Hematopoietic multipotent progenitor cell treated with erythropoietin and hydrocortisone succinate and interleukin-3 and kit ligand, for 15 days (in vitro differentiated cells): Measurements from ENCODE around the gene TRAPPC5.

Experiments
- DNase-seq: peaks from one replicate; pipeline ENCODE4 v3.0.0-alpha.2; 2015; ENCODE audit warnings: low spot score

TRAPPC5 gene

DNA sequence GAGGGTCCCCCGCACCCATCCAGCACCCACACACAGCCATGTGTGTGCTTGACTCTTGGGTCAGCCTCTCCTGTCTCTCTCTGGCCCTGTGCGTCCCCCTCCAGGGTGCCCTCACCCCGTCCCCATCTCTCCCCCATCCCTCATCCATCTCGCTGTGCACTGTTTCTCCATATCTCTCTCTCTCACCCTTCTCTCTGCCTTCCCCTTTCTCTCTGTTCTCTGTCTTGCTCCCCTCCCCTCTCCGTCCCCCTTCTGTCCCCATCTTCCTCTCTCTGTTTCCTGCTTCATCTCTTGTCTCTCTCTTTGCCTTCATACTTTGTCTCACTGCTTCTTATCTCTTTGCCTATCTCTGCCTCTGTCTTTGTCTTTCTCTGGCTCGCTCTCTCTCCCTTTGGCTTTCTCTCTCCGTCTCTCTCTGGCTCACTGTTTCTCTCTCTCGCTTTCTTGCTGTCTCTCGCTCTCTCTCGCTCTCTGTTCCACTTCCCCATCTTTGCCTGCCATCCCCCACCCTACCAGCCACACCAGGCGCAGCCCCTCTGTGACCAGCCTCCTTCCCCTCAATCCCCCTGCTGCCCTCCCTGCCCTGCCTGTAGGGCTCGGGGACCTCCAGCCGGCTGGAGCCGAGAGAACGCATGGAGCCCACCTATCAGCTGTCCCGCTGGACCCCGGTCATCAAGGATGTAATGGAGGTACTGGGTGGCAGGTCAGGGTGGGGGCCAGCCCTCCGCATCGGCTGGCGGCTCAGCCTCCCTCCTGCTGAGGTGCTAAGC lies 34.8 kb upstream of the TRAPPC5 start:
- DNase-seq, result no peak

DNA sequence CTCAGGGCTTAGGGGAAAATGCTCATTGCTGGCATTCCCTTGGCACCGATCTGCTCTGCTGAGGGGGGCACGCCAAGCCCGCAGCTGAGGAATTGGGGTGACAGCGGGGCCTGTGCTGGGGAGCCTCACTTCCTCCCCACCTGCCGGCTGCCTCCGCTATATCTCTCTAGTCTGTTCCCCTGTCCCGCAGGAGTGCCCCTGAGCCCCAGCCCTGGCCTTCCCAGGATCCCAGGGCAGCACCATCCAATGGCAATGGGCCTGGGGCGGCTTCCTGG lies 34.3 kb upstream of the TRAPPC5 start:
- DNase-seq, result no peak

DNA sequence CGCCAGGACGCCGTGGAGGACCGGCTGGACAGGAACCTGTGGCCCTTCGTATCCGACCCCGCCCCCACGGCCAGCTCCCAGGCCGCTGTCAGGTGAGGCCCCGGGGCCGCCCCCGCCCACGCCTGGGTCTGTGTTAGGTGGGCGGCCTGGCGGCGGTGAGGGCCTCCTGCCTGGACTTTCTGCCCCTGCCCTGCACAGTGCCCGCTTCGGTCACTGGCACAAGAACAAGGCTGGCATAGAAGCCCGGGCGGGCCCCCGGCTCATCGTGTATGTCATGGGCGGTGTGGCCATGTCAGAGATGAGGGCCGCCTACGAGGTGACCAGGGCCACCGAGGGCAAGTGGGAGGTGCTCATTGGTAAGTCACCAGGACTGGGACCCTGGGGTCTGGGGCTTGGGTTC lies 33.5 kb upstream of the TRAPPC5 start:
- no peak for DNase-seq

DNA sequence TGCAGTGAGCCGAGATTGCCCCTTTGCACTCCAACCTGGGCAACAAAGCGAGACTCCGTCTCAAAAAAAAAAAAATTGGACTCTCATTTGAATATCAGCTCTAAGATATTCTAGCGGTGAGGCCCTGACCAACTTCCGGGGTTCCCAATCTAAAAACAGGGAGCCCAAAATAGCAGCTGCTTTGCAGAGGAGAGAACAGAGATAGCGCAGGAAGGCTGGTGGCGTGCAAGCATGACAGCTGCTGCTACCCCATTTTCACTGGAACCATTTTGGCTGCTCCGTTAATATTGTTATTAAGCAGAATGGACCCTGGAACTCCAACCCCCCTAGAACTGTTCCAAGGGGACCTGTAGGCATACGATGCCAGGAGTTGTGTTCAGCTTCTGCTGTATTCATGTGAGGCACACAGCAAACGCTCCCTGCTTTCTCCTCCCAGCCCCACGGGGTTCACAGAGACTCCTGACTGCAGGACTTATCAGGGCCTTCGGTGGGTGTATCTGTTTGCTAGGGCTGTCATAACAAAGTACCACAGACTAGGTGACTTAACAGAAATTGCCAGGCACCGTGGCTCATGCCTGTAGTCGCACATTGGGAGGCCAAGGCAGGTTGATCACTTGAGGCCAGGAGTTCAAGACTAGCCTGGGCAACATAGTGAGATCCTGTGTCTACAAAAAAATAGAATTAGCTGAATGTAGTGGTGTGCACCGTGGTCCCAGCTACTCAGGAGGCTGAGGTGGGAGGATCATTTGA lies 32.2 kb upstream of the TRAPPC5 start:
- DNase-seq, result peak; percentile 63

DNA sequence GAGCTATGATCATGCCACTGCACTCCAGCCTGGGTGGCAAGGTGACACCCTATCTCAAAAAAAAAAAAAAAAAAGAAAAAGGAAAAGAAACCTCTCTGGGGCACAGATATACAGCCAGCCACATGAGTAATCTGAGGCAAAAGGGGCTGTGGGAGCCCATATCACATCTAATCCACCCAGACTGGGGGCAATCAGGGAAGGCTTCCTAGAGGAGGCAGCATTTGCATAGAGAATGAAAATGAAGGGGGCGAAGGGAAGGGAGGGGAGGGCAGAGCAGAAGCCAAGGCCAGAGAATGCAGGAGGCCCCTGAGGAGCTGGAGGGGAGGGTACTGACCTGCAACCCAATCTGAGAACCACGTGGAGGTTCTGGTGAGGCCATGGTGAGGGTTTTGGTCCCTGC lies 30.5 kb upstream of the TRAPPC5 start:
- DNase-seq, result no peak

DNA sequence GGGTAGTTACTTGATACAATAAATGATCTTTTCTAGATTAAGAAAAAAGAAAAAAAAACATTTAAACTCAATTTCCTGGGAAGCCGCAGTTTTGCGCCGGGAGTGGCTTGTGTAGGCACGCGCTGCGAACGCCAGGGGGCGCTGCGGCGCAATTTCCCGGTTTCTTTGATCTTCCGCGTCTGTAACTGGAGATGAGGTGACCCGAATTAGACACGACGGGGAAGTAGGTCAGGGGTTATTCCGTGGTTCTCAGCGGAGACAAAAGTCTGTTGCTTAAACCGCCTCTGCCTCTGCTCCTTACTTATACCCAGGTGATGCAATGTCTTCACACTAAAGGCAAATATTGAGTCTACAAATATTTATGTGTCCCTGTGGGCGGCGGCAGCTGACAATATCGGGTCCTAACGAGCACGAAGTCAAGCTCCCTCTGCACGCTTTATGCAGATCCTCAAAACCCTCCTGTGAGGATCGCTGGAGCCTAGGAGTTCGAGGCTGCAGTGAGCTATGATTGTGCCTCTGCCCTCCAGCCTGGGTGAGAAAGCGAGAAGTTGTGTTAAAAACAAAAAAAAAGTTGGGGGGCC lies 28.5 kb upstream of the TRAPPC5 start:
- DNase-seq, result peak; percentile 86

DNA sequence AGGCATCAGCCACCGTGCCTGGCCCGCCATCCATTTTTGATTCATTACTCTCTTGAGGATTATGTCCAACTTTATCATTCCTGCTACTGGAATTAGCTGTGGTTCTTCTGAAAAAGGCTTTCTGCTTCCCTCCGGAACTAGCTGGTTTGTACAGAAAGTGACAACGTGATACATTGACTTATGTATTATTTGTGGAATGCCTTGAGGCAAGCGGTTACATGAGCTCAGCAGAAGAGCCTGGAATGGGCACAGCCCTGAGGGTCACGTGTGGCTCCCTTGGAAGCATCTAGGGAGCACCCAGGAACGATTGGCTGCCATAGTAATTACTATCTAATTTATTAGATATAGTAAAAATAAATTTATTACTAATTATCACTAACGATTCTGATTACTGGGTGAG lies 26.2 kb upstream of the TRAPPC5 start:
- no peak for DNase-seq

DNA sequence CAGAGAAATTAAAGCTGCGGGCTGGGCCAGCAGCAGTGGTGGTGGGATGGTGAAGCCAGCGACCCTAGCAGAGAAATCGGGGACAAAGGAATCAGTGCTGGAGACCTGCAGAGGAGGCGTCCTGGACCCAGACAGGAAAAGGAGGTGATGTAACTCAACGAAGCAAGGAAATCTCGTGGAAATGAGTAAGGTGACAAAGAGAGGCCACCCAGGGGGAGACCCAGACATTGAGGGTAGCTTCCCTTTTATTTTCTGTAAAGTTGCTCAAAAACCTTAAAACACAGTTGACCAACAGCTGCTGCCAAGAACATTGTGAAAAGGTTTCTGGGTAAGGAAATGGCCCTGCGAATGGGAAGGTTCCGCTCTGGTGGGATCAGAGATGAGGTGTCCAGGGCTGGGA lies 25.1 kb upstream of the TRAPPC5 start:
- DNase-seq, result no peak

DNA sequence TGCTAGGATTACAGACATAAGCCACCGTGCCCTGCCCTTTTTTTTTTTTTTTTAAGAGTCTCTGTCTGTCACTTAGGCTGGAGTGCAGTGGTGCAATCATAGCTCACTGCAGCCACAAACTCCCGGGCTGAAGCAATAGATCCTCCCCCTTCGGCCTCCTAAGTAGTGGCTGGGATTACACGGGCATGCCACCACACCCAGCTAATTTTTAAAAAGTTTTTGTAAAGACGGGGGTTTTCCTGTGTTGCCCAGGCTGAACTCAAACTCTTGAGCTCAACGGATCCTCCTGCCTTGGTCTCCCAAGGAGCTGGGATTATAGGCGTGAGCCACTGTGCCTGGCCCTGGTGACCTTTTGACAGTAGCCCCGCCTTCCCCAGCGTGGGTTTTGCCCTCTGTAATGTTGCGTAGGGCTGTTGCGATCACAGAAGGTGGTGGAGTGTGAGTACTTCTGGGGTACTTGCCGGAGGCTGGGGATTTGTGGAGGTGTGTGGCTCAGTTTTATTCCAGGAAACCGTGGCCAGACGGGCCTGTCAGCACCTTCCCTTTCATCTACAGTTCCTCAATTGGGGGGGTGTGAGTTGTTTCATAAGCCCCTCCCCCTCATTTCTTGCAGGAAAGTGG lies 23.4 kb upstream of the TRAPPC5 start:
- no peak for DNase-seq

DNA sequence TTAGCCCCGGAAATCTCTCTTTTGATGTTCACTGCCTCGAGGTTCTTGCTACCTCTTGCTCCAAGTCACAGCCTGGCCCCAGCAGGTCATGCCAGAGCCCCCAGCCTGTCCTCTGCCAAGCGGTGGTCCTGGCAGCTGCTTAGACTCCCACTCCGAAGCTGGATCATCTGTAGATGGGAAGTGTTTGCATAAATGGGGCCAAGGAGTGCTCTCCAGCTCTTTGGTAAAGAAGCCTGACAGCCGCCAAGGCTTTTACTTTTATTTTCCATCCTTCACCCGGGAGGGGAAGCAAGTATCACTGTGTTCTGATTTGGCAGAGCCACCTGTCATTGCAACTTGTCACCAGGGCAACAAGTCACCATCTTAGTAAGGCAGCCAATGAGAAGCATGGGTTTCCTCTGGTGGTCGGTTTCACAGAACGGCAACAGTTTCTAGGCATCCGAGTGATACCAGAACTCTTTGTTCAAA lies 22.4 kb upstream of the TRAPPC5 start:
- no peak for DNase-seq

DNA sequence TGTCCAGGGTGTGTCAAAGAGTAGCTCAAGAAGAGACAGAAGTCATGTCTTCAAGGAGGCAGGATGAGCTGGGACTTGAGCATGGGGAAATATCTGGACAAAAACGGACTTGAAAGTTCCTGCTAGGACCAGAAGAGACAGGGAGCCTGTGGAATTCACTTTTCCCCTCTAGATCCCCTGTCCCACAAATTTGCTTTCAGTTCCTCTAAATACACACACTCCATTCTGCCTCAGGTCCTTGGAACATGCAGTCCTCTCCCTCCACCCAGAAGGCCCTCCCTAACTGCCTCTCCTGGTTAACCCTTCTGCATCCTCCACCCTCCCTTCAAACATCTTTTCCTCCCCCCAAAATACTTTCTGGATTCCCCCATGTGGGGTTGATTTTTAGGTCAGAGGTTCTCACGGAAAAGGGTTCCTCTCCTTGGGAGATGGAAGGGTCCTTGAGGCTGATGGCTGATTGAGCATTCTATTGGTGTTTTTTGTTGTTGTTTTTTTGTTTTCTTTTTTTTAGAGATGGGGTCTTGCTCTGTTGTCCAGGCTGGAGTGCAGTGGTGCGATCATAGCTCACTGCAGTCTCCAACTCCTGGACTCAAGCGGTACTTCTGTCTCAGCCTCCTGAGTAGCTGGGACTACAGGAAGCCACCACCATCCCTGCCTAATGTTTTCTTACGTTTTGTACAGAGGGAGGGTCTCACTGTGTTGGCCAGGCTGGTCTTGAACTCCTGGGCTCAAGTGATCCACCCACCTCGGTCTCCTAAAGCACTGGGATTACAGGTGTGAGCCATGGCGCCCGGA lies 18.7 kb upstream of the TRAPPC5 start:
- no peak for DNase-seq

DNA sequence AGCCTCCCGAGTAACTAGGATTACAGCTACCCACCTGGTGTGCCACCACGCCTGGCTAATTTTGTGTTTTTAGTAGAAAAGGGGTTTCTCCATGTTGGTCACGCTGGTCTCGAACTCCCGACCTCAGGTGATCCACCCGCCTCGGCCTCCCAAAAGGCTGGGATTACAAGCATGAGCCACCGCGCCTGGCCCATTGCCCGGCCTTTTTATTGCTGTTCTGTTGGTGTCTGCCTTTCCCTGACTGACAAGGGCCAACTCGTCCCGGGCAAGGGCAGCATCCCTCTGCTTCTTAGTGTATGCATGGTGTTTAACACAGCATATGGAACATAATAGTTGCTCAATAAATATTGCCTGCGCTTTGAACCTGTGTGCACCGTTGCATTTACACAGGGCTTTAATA lies 18.0 kb upstream of the TRAPPC5 start:
- DNase-seq, result no peak

DNA sequence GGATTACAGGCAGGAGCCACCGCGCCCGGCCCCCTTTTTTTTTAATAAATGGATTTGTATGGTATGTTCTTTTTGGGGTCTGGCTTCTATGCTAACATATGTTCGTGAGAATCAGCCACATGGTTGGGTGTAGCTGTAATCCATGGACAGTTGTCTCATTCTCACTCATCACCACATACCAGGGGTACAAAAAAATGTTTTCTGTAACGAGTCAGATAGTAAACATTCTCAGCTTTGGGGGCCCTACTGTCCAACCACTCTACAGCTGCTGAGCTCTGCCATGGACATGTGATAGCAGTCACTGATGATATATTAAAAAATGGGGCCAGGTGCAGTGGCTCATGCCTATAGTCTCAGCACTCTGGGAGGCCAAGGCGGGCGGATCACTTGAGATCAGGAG lies 16.9 kb upstream of the TRAPPC5 start:
- DNase-seq, result no peak

DNA sequence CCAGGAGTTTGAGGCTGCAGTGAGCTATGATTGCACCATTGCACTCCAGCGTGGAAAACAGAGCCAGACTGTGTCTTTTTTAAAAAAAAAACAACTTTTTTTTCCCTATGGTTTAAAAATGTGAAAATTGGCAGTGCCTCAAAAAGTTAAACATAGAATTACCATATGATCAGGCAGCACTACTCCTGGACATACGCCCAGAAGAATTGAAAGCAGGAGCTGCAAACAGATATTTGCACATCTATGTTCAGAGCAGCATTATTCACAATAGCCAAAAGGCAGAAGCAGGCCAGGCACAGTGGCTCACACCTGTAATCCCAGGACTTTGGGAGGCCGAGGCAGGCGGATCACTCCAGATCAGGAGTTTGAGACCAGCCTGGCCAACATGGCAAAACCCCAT lies 15.6 kb upstream of the TRAPPC5 start:
- no peak for DNase-seq

DNA sequence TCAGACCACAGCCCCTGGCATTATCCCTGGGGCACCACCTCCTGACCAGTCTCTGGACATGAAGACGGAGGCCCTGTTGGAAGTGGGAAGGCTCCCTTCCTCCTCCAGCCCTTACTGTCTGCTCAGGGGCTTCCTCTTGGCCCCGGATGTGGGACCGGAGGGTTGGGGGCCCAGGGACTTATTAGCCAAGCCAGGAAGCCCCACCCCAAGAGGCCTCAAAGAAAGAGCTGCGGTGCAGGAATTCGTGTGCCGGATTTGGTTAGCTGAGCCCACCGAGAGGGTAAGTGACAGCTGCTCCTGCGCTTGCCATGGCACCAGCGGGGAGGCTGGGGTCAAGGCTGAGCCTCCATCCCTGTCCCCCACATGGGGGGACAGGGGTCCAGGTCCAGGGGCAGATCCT lies 11.8 kb upstream of the TRAPPC5 start, which contains the start of gene RETN:
RETN (plus strand) TSS at position 208 of the 400 bp plus-strand sequence. CDS start 278 bp downstream, outside the sequence.
- DNase-seq, result no peak

DNA sequence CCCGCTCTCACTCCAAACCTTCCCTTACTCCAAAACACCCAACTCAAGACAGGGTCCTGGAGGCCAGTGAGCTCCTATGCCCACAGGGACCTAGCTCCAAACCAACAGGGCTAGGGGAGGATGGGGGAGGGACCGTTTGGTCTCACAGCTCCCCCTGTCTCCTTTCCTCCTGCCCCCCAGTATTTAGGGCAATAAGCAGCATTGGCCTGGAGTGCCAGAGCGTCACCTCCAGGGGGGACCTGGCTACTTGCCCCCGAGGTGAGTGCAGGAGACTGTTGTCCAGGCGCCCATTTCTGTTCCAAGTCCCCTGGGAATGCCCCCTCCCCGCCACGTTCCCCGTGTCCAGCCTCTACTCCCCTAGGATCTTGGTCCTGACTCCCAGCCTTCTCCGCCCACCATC lies 11.0 kb upstream of the TRAPPC5 start:
- no peak for DNase-seq

DNA sequence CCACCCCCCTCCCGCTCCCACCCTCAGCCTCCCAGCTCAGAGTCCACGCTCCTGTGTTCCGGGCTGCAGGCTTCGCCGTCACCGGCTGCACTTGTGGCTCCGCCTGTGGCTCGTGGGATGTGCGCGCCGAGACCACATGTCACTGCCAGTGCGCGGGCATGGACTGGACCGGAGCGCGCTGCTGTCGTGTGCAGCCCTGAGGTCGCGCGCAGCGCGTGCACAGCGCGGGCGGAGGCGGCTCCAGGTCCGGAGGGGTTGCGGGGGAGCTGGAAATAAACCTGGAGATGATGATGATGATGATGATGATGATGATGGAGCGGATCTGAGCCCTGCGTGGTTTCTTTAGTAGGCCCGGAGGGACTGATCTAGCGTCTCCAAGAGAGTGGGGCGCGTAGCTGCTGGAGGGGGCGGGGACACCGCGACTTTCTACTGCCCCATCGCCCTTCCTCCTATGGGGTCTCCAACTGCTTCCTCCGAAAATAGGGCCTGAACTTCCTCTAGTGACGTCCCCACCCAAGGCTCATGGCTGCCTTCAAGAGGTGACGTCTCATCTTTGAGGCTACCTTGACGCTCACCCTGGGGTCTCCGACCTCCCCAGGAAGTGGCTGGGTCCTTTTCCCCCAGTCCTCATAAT lies 10.4 kb upstream of the TRAPPC5 start:
- DNase-seq, result no peak

DNA sequence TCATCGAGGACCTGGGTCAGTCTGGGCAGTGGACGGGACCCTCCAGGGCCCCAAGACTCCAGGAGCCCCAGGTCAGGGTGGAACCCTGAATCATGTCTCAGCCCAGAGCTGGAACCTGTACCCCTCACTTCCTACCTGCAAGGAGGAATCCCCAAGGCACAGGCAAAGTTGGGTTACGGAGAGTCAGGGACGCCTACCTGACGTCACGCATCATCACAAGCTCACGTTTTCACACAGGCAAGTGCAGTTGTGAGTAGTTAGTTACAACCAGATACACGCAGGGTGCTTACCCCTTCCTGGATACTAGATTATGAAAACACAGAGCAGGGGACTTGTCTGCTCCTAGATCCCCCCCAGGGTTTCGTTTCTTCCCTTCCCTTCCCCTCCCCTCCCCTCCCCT lies 9.8 kb upstream of the TRAPPC5 start:
- no peak for DNase-seq

DNA sequence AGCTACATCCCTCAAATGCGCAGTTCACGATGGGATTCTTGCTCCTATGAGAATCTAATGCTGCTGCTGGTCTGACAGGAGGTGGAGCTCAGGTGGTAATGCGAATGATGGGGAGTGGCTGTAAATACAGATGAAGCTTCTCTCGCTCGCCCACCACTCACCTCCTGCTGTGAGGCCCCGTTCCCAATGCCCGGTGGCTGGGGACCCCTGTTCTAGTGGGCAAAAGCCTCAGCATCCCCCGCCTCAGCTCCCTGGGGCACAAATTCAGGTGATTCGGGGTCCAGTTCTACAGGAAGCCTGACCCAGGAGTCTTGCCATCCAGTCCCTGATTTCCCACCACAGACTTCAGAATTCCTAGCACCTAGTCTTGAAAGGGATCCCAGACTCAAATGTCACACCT lies 8.1 kb upstream of the TRAPPC5 start:
- DNase-seq, result no peak

DNA sequence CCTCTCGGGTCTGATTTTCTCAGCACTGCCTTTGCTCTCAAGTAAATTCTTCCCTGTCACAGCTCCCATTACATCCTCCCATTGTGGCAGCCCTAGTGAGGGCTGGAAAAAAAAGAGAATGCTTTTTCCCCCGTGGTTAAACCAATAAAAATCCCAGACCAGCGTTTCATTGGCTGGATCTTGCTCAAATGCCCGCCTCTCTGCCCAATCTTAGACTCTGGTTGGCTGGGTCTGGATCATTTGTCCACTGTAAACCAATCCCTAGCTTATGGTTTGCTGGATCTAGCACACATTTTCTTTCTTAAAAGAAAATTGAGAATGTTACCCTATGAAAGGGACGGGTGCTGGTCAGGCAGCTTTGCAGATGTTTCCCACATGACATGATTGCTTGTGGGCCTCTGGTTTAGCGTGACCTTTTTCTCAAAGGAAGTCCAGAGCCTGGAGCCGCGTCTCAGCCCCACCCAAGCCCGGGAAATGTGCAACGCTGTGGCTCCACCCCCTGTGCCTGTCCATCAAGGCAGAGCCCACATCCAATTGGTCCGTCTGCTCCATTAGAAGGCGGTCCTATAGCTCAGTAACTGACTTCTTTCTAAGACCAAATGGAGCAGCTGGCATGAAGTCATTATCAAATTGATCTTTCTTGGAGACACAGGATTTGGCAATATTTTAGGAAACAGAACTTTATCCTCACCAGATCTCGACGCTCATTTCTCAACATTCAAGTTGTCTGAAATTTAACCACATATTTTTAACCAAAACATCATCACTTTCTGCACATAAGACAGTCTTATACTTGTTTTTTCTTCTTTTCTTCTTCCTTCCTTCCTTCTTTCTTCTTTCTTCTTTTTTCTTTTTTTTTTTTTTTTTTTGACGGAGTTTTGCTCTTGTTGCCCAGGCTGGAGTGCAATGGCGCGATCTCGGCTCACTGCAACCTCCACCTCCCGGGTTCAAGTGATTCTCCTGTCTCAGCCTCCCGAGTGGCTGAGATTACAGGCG lies 6.3 kb upstream of the TRAPPC5 start:
- peak; percentile 68 for DNase-seq
